Measurements from ENCODE around the gene APLF.
A peak's percentile ranks its signal among the peaks of the same experiment; 100 is the strongest.

APLF gene

DNA sequence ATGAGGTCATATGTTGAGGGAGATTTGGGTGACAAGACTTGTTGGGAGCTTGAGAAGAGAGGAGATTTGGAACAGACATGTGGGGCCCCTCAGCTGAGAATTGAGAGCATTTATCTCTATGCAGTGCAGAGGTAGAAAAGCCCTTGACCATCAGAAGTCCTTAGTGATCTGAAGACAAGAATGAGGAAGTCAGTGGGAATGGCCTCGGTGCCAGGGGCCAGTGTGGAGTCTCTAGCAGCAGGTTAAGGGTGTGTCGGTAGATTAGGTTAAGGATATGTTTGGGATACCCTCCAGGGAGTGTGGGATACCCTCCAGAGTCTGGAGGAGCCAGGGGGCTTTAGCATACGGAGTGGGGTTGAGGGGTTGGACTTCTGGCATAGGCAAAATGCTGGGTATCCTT is 41.9 kb upstream of the APLF start:
- H3K4me3 ChIP-seq (ENCODE audit: insufficient read depth, low read length, poor library complexity, severe bottlenecking), result no peak overlapping the region
- no peaks in the 10 kb centered on the region for H3K9me3 ChIP-seq (ENCODE audit: insufficient read depth, low read length)
- H3F3A ChIP-seq (ENCODE audit: insufficient read depth), result peaks cover 32% of the 10 kb centered on the region
- H3K27ac ChIP-seq (ENCODE audit: low read depth, low read length), result no peak overlapping the region
- H3K9me2 ChIP-seq (replicated peaks; ENCODE audit: insufficient read depth, low read length), result no peaks in the 10 kb centered on the region
- H3K9ac ChIP-seq (ENCODE audit: low read length), result no peak overlapping the region
- H3K27me3 ChIP-seq (ENCODE audit: low read length), result no peaks in the 10 kb centered on the region
- H2AFZ ChIP-seq (ENCODE audit: low read depth, low read length, severe bottlenecking), result no peak overlapping the region
- no peaks in the 10 kb centered on the region for H4K20me1 ChIP-seq (ENCODE audit: low read depth, low read length)
- H3K4me2 ChIP-seq (ENCODE audit: low read depth, low read length, poor library complexity, severe bottlenecking), result peak overlapping the region; percentile 84
- no peak for TF ChIP-seq CTCF (IDR thresholded peaks at IDR 0.05; ENCODE audit: insufficient read depth, low read length, poor library complexity, severe bottlenecking)
- TF ChIP-seq EZH2phosphoT487 (conservative IDR thresholded peaks at IDR 0.05; ENCODE audit: low read length), result no peak
- no peaks in the 10 kb centered on the region for H3K79me2 ChIP-seq (ENCODE audit: insufficient read depth, low read length)
- H3K36me3 ChIP-seq (ENCODE audit: low read length), result no peaks in the 10 kb centered on the region

- Histone ChIP-seq H3K27ac (ENCODE audit: low read depth, low read length) (peak overlapping the region; percentile 94), H3K27me3 (ENCODE audit: low read length) (no peaks in the 10 kb centered on the region), H3K4me2 (ENCODE audit: low read depth, low read length, poor library complexity, severe bottlenecking) (peak overlapping the region; percentile 84), H3K36me3 (ENCODE audit: low read length) (no peaks in the 10 kb centered on the region), H3K4me3 (ENCODE audit: insufficient read depth, low read length, poor library complexity, severe bottlenecking) (peak overlapping the region; percentile 38), H3K9me2 (replicated peaks; ENCODE audit: insufficient read depth, low read length) (no peaks in the 10 kb centered on the region), H3F3A (ENCODE audit: insufficient read depth) (peaks cover 32% of the 10 kb centered on the region), H4K20me1 (ENCODE audit: low read depth, low read length) (no peaks in the 10 kb centered on the region), H3K9ac (ENCODE audit: low read length) (peak overlapping the region; percentile 55), H2AFZ (ENCODE audit: low read depth, low read length, severe bottlenecking) (peak overlapping the region; percentile 75), H3K9me3 (ENCODE audit: insufficient read depth, low read length) (no peaks in the 10 kb centered on the region), H3K79me2 (ENCODE audit: insufficient read depth, low read length) (no peaks in the 10 kb centered on the region)
- TF ChIP-seq EZH2phosphoT487 (conservative IDR thresholded peaks at IDR 0.05; ENCODE audit: low read length), result no peak
- TF ChIP-seq CTCF (IDR thresholded peaks at IDR 0.05; ENCODE audit: insufficient read depth, low read length, poor library complexity, severe bottlenecking), result no peak
Observed at GRCh38 chr2:68426446-68426845, 40.9 kb upstream of the APLF start.

DNA sequence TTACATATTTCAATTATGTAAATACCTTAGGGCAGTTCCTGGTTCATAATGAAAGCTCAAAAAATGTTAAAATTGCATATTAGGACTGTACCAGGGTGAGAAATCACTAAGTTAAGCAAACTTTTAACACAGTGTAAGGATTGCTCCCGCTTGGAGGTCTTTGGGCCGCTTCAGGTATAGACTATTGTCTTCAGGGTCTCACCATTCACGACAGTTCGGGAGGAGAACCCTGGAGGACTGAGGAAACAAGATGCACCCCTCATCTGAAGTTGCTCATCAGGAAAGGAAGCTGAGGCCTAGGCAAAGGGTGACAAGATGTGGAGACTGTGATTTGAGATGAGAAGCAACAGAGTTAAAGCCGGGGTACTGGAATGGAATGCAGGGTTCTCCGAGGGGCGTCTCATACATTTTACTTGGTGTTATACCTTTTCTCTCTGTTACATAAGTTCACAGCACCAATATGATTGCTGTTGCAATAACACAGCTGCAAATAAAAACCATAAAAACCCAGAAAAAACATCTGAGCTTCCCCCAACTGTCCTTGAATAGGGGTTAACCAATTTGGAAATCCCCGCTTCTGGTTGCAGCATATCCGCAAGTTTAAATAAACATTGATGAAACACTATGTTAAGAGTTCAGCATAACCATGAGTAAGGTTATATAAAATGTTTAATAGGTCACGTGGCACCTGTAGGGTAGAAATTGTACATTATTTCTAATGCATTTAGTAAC is 40.4 kb upstream of the APLF start:
- Histone ChIP-seq H3K4me2 (ENCODE audit: low read depth, low read length, poor library complexity, severe bottlenecking) (peak overlapping the region; percentile 84), H3K27me3 (ENCODE audit: low read length) (no peaks in the 10 kb centered on the region), H3F3A (ENCODE audit: insufficient read depth) (peaks cover 32% of the 10 kb centered on the region), H4K20me1 (ENCODE audit: low read depth, low read length) (no peaks in the 10 kb centered on the region), H3K9ac (ENCODE audit: low read length) (peak overlapping the region; percentile 55), H3K36me3 (ENCODE audit: low read length) (no peaks in the 10 kb centered on the region), H3K79me2 (ENCODE audit: insufficient read depth, low read length) (no peaks in the 10 kb centered on the region), H3K9me2 (replicated peaks; ENCODE audit: insufficient read depth, low read length) (no peaks in the 10 kb centered on the region), H3K4me3 (ENCODE audit: insufficient read depth, low read length, poor library complexity, severe bottlenecking) (peak overlapping the region; percentile 38), H2AFZ (ENCODE audit: low read depth, low read length, severe bottlenecking) (peak overlapping the region; percentile 75), H3K27ac (ENCODE audit: low read depth, low read length) (peak overlapping the region; percentile 94), H3K9me3 (ENCODE audit: insufficient read depth, low read length) (no peaks in the 10 kb centered on the region)
- TF ChIP-seq EZH2phosphoT487 (conservative IDR thresholded peaks at IDR 0.05; ENCODE audit: low read length), result no peak
- no peak for TF ChIP-seq CTCF (IDR thresholded peaks at IDR 0.05; ENCODE audit: insufficient read depth, low read length, poor library complexity, severe bottlenecking)
